ENCODE data around the gene CA5B.

DNA sequence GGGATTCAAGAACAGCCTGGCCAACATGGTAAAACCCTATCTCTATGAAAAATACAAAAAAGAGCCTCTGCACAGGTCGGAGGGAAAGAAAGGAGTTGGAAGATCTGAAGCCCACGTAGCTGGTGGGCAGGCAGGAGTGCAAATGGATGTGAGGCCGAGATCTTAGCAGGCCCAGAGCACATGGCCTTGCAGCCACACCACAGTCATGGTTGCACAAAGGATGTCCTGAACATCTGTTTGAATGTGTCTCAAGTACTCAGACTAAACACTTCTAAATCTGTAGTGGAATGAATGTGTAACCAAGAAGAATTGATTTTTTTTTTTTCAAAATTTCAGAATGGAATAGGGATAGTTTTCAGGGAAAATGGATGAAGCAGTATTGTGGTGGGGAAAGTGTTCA lies 10.8 kb downstream of the CA5B start:
- TF ChIP-seq, protein P1, sequence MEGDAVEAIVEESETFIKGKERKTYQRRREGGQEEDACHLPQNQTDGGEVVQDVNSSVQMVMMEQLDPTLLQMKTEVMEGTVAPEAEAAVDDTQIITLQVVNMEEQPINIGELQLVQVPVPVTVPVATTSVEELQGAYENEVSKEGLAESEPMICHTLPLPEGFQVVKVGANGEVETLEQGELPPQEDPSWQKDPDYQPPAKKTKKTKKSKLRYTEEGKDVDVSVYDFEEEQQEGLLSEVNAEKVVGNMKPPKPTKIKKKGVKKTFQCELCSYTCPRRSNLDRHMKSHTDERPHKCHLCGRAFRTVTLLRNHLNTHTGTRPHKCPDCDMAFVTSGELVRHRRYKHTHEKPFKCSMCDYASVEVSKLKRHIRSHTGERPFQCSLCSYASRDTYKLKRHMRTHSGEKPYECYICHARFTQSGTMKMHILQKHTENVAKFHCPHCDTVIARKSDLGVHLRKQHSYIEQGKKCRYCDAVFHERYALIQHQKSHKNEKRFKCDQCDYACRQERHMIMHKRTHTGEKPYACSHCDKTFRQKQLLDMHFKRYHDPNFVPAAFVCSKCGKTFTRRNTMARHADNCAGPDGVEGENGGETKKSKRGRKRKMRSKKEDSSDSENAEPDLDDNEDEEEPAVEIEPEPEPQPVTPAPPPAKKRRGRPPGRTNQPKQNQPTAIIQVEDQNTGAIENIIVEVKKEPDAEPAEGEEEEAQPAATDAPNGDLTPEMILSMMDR (conservative IDR thresholded peaks at IDR 0.05): no peak
- TF ChIP-seq EZH2 (IDR thresholded peaks at IDR 0.05; ENCODE audit: low read depth): no peak

All from PC-9 (cell line).